Neural progenitor cell (in vitro differentiated cells): ENCODE data around the gene RELL1.

Experiments
- CTCF ChIP-seq: fragments of 200-600 bp; sonication (generic); IDR thresholded peaks from 2 replicates; pipeline ENCODE4 v1.5.1; 2017; ENCODE audit warnings: antibody characterized with exemption, mild to moderate bottlenecking
- EZH2 ChIP-seq: fragments of 200-600 bp; sonication (generic); IDR thresholded peaks from 2 replicates; pipeline ENCODE4 v1.6.1; 2017; ENCODE audit warnings: antibody characterized with exemption, mild to moderate bottlenecking, moderate library complexity
- EZH2phosphoT487 ChIP-seq: fragments of 200-600 bp; sonication (generic); IDR thresholded peaks from 2 replicates; pipeline ENCODE4 v1.6.1; 2017; ENCODE audit warnings: antibody characterized with exemption

GRCh38 chr4:37628977-37629609, 57.1 kb downstream of the RELL1 start:
- no peak for TF ChIP-seq CTCF
- no peak for TF ChIP-seq EZH2
- no peak for TF ChIP-seq EZH2phosphoT487
